GM15510 (cell line): ENCODE data around the gene ENG.

Experiments used
- POLR2A ChIP-seq: IDR thresholded peaks from 3 replicates; pipeline ENCODE4 v1.6.1; 2011; ENCODE audit warnings: borderline replicate concordance; ENCODE audit not compliant: insufficient read length; ENCODE audit errors: extremely low read depth

Gene ENG

GRCh38 chr9:127767410-127767809, 87.0 kb downstream of the ENG start:
- TF ChIP-seq POLR2A, result no peak

- TF ChIP-seq POLR2A, result no peak
Measured at GRCh38 chr9:127765418-127765817, 89.0 kb downstream of the ENG start.
